ENCODE results near the gene MYO16. TPM values are rescaled to one million over a fixed set of nuclear protein-coding genes. Genes with fewer than 3 reads are reported as not detected.

The MYO16 gene
- total RNA-seq, 1 experiment from 2014 or later, result 0.19 TPM

DNA sequence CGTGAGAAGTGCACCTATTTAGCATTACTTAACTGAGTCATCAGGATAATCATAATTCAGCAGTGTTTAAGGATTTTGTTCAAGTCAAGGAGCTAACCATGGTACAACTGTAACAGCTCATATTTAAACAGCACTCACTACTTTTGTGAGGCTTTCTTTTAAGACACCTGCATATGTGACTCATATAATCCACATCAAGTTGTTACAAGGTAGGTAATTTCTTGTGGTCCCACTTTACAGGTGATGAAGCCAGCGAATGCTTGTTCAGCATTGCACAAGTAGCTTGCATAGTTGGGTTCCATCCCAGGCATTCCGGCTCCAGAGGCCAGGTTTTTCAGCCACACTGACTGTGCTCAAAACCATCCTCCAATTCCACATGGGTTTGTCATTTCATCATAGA is 569.2 kb downstream of the MYO16 start:
- intact Hi-C loops (cut with micrococcal nuclease; ENCODE audit: unreplicated experiment), result no loop called here
- CTCF ChIA-PET, result no interaction called here
- DNase-seq, result no peak
- H3K9me3 Mint-ChIP-seq (ENCODE audit: low read depth, unreplicated experiment), result no peaks in the 10 kb centered on the region
- TF ChIP-seq, protein P1, sequence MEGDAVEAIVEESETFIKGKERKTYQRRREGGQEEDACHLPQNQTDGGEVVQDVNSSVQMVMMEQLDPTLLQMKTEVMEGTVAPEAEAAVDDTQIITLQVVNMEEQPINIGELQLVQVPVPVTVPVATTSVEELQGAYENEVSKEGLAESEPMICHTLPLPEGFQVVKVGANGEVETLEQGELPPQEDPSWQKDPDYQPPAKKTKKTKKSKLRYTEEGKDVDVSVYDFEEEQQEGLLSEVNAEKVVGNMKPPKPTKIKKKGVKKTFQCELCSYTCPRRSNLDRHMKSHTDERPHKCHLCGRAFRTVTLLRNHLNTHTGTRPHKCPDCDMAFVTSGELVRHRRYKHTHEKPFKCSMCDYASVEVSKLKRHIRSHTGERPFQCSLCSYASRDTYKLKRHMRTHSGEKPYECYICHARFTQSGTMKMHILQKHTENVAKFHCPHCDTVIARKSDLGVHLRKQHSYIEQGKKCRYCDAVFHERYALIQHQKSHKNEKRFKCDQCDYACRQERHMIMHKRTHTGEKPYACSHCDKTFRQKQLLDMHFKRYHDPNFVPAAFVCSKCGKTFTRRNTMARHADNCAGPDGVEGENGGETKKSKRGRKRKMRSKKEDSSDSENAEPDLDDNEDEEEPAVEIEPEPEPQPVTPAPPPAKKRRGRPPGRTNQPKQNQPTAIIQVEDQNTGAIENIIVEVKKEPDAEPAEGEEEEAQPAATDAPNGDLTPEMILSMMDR (IDR thresholded peaks at IDR 0.05; ENCODE audit: unreplicated experiment), result no peak
- no peak overlapping the region for H3K4me3 Mint-ChIP-seq (ENCODE audit: low read depth, unreplicated experiment)
- no peaks in the 10 kb centered on the region for H3K4me1 Mint-ChIP-seq (ENCODE audit: low read depth, unreplicated experiment)
- H3K27me3 Mint-ChIP-seq (ENCODE audit: unreplicated experiment), result no peaks in the 10 kb centered on the region
- no peaks in the 10 kb centered on the region for H3K36me3 Mint-ChIP-seq (ENCODE audit: insufficient read depth, unreplicated experiment)
- BruUV-seq (replicated peaks), result no TSS peak
- no peak overlapping the region for H3K27ac Mint-ChIP-seq (ENCODE audit: unreplicated experiment)

DNA sequence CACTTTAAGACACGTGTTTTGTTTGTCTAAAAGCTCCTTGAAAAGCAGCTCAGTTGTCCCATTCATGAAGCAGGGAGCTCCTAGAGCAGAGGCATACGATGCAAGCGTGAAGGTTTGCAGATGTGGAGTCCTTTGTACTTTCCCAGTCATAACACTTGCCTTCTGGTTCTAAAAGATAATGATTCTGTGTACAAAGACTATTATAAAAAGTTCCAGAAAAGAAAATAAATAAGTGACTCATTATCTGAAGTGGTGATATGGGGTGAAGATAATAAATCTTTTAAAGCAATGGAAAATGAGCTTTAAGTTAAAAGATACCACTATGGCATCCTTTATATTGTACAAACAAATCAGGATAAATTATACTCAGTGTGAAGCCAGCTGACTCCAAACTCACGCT is 569.9 kb downstream of the MYO16 start:
- Mint-ChIP-seq H3K9me3 (ENCODE audit: low read depth, unreplicated experiment) (no peaks in the 10 kb centered on the region), H3K36me3 (ENCODE audit: insufficient read depth, unreplicated experiment) (no peaks in the 10 kb centered on the region), H3K27me3 (ENCODE audit: unreplicated experiment) (no peaks in the 10 kb centered on the region), H3K4me3 (ENCODE audit: low read depth, unreplicated experiment) (no peak overlapping the region), H3K4me1 (ENCODE audit: low read depth, unreplicated experiment) (no peaks in the 10 kb centered on the region), H3K27ac (ENCODE audit: unreplicated experiment) (no peak overlapping the region)
- DNase-seq, result no peak
- CTCF ChIA-PET, result no interaction called here
- TF ChIP-seq, protein P1 (IDR thresholded peaks at IDR 0.05; ENCODE audit: unreplicated experiment), result no peak
- intact Hi-C loops (cut with micrococcal nuclease; ENCODE audit: unreplicated experiment), result no loop called here
- BruUV-seq (replicated peaks), result no TSS peak

DNA sequence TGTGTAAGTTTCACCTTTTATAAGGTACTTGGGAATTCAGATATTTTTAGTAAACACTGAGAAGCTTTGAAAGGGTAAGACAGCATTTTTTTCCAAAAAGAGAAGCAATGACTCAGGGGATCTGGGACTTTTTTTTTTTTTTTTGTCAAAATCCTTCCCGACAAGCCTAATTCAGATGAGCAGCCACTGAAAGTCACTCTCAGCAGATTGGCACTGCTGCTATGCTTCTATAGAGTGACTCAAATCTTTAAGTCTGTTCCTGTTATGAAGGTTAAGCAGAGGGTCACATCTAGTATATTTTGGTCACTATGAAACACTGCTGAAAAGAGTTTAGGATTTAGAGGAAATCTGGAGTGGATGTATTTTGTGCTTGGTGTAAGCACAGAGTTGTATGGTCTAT is 571.1 kb downstream of the MYO16 start:
- H3K4me1 Mint-ChIP-seq (ENCODE audit: low read depth, unreplicated experiment), result no peaks in the 10 kb centered on the region
- no peak for DNase-seq
- H3K27ac Mint-ChIP-seq (ENCODE audit: unreplicated experiment), result no peak overlapping the region
- no peaks in the 10 kb centered on the region for H3K36me3 Mint-ChIP-seq (ENCODE audit: insufficient read depth, unreplicated experiment)
- no peak overlapping the region for H3K4me3 Mint-ChIP-seq (ENCODE audit: low read depth, unreplicated experiment)
- no peaks in the 10 kb centered on the region for H3K9me3 Mint-ChIP-seq (ENCODE audit: low read depth, unreplicated experiment)
- no TSS peak for BruUV-seq (replicated peaks)
- CTCF ChIA-PET, result no interaction called here
- intact Hi-C loops (cut with micrococcal nuclease; ENCODE audit: unreplicated experiment), result no loop called here
- TF ChIP-seq, protein P1 (IDR thresholded peaks at IDR 0.05; ENCODE audit: unreplicated experiment), result no peak
- H3K27me3 Mint-ChIP-seq (ENCODE audit: unreplicated experiment), result no peaks in the 10 kb centered on the region

DNA sequence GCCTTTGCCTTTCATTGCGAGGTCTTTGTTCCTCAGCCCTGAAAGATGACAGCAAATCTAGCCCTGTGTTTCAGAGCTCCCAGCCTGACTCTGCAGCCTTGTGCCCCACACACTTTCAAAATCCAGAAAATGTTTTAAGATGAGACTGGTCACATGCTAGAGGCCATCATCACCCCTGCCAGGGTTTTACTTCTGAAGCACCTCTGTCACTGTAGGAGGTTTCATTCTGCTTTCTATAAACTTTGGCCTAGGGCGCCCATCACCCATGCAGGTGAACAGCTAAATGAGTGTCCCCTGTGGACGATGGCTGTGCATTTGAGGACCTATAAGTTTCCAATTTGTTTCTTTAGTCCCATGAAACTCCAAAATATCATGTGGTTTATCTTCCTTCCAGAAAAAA is 574.2 kb downstream of the MYO16 start:
- no peak overlapping the region for H3K4me3 Mint-ChIP-seq (ENCODE audit: low read depth, unreplicated experiment)
- intact Hi-C loops (cut with micrococcal nuclease; ENCODE audit: unreplicated experiment), result no loop called here
- no TSS peak for BruUV-seq (replicated peaks)
- no peak for DNase-seq
- CTCF ChIA-PET, result no interaction called here
- no peaks in the 10 kb centered on the region for H3K36me3 Mint-ChIP-seq (ENCODE audit: insufficient read depth, unreplicated experiment)
- TF ChIP-seq, protein P1 (IDR thresholded peaks at IDR 0.05; ENCODE audit: unreplicated experiment), result no peak
- no peaks in the 10 kb centered on the region for H3K9me3 Mint-ChIP-seq (ENCODE audit: low read depth, unreplicated experiment)
- no peak overlapping the region for H3K27ac Mint-ChIP-seq (ENCODE audit: unreplicated experiment)
- H3K4me1 Mint-ChIP-seq (ENCODE audit: low read depth, unreplicated experiment), result no peaks in the 10 kb centered on the region
- H3K27me3 Mint-ChIP-seq (ENCODE audit: unreplicated experiment), result no peaks in the 10 kb centered on the region

DNA sequence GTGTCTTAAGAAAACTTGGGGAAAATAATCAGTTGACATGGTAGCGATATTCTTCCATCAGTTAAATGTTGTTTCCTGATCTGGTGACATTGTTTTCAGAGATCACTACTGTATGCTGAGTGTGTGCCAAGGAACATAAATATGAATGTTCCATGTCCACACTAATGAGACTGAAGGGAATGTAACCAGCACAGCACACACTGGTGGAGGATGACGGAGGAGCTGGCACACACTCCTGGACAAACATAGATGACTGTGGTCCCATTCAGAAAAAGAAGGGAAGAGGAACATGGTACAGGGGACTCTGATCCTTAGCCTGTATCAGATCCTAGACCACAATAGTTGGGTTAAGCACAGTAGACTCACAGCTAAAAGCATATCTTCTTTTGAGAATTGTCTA is 574.8 kb downstream of the MYO16 start:
- no peak overlapping the region for H3K4me3 Mint-ChIP-seq (ENCODE audit: low read depth, unreplicated experiment)
- TF ChIP-seq, protein P1 (IDR thresholded peaks at IDR 0.05; ENCODE audit: unreplicated experiment), result no peak
- DNase-seq, result no peak
- no peak overlapping the region for H3K27ac Mint-ChIP-seq (ENCODE audit: unreplicated experiment)
- no peaks in the 10 kb centered on the region for H3K27me3 Mint-ChIP-seq (ENCODE audit: unreplicated experiment)
- intact Hi-C loops (cut with micrococcal nuclease; ENCODE audit: unreplicated experiment), result no loop called here
- H3K9me3 Mint-ChIP-seq (ENCODE audit: low read depth, unreplicated experiment), result no peaks in the 10 kb centered on the region
- no peaks in the 10 kb centered on the region for H3K4me1 Mint-ChIP-seq (ENCODE audit: low read depth, unreplicated experiment)
- no TSS peak for BruUV-seq (replicated peaks)
- CTCF ChIA-PET, result no interaction called here
- H3K36me3 Mint-ChIP-seq (ENCODE audit: insufficient read depth, unreplicated experiment), result no peaks in the 10 kb centered on the region
